Muscle layer of duodenum (tissue), 2 donors: ENCODE results near the gene DNASE2B.

Experiments used
- H3K27ac ChIP-seq: one replicate; pipeline ENCODE4 v1.7.0; 2013; ENCODE audit warnings: mild to moderate bottlenecking, low read length
- H3K27me3 ChIP-seq: one replicate; pipeline ENCODE4 v1.7.0; 2013; ENCODE audit warnings: low read depth, mild to moderate bottlenecking, control low read depth, low read length
- H3K36me3 ChIP-seq, 2 donors: one replicate each; pipeline ENCODE4 v1.7.0; 2013; ENCODE audit warnings: low read length in 2 of 2, control low read depth in 1 of 2, mild to moderate bottlenecking in 1 of 2; ENCODE audit not compliant: insufficient read depth in 2 of 2, control insufficient read depth in 1 of 2
- H3K4me1 ChIP-seq, 2 donors: one replicate each; pipeline ENCODE4 v1.7.0; 2013; ENCODE audit warnings: low read length in 2 of 2, mild to moderate bottlenecking in 2 of 2, control low read depth in 1 of 2, moderate library complexity in 1 of 2; ENCODE audit not compliant: insufficient read depth in 2 of 2, control insufficient read depth in 1 of 2
- H3K4me3 ChIP-seq, 2 donors: one replicate each; pipeline ENCODE4 v1.7.0; 2013; ENCODE audit warnings: low read length in 2 of 2, low read depth in 1 of 2, mild to moderate bottlenecking in 1 of 2
- H3K9me3 ChIP-seq, 2 donors: one replicate each; pipeline ENCODE4 v1.7.0; 2013; ENCODE audit warnings: low read length in 2 of 2, control low read depth in 1 of 2, mild to moderate bottlenecking in 1 of 2; ENCODE audit not compliant: control insufficient read depth in 1 of 2
- donor health status: healthy.

The DNASE2B gene

DNA sequence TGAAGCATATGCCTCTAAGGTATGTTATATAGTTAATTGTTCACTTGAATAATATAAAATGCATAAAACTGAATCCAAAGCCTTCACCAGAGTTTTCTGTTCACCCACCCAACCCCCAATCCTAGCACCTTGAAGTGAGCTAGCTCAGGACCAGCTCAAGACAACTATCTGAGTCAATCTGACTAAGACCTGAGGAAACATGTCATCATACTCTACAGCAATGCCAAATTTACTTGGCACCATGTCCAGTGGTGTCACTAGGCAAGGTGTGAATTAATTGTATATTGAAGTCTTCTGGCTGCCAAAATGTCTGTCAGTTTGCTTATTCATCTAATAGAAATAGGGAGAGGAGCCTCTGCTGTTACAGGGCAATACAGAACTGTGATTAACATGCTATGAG, 3.8 kb downstream of the DNASE2B start:
- Histone ChIP-seq H3K4me3 (no peak overlapping the region), H3K4me1 (no peaks in the 10 kb centered on the region), H3K27ac (no peak overlapping the region), H3K9me3 (no peaks in the 10 kb centered on the region), H3K36me3 (no peaks in the 10 kb centered on the region), H3K27me3 (no peaks in the 10 kb centered on the region)

DNA sequence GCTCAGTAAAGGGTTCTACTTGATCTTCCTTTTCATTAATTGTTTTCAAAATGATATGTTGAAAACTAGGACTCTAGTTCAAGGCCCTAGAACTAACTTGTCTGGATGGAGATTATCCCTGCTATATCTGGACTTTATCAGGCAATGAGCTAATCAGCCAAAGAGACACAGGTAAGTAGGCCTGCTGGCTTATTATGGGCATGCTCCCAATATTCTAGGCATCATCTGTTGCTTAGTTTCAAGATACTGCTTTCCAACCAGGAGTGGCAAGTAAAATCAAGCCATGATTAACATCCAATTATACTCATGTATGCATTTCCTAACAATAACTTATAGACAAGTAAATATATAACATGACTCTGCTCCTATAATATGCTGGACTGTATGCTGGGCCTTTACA, 4.2 kb downstream of the DNASE2B start:
- no peak overlapping the region for H3K4me3 ChIP-seq
- H3K36me3 ChIP-seq = no peaks in the 10 kb centered on the region
- H3K4me1 ChIP-seq = no peaks in the 10 kb centered on the region
- no peaks in the 10 kb centered on the region for H3K27me3 ChIP-seq
- no peak overlapping the region for H3K27ac ChIP-seq
- no peaks in the 10 kb centered on the region for H3K9me3 ChIP-seq

DNA sequence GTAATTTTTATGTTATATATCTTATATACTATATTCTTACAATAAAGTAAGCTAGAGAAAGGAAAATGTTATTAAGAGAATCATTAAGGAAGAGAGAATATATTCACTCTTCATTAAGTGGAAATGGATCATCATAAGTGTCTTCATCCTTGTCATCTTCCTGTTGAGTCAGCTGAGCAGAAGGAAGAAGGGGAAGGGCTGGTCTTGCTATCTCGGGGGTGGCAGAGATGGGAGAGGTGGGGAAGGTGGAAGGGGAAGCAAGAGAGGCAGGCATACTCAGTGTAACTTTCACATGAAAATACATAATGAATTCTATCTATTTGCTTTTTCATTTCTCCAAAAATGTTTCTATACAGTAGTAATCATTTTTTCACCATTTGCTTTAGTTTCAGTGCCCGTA, 5.1 kb downstream of the DNASE2B start:
- Histone ChIP-seq H3K27ac (no peak overlapping the region), H3K4me3 (no peak overlapping the region), H3K4me1 (no peaks in the 10 kb centered on the region), H3K9me3 (no peaks in the 10 kb centered on the region), H3K27me3 (no peaks in the 10 kb centered on the region), H3K36me3 (no peaks in the 10 kb centered on the region)

DNA sequence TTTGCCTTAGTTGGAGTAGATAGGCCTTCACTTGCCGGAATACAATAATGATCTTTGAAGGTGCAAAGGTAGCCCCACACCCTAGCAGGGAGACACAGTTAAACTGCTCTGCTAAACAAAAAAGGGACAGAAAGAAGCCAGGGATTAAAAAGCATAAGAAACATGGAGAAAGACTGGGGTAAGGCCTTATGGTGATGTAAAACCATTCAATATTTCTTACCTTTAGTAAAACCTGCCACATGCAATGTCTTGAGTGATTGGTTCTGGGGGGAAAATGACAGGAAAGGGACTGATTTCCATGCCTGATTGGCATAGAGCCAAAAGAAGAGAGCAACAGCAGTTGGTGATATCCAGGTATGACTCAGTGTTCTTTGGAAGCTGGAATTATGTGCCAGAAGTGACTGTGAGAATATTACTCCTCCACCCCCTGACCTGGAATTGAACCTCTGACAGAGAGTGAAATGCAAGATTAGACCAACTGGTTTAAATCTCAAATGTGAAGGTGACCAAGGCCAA, 8.1 kb downstream of the DNASE2B start:
- H3K4me1 ChIP-seq = no peaks in the 10 kb centered on the region
- H3K36me3 ChIP-seq = no peaks in the 10 kb centered on the region
- peak overlapping the region; percentile 26 for H3K27ac ChIP-seq
- no peak overlapping the region for H3K4me3 ChIP-seq
- H3K27me3 ChIP-seq = no peaks in the 10 kb centered on the region
- no peaks in the 10 kb centered on the region for H3K9me3 ChIP-seq

DNA sequence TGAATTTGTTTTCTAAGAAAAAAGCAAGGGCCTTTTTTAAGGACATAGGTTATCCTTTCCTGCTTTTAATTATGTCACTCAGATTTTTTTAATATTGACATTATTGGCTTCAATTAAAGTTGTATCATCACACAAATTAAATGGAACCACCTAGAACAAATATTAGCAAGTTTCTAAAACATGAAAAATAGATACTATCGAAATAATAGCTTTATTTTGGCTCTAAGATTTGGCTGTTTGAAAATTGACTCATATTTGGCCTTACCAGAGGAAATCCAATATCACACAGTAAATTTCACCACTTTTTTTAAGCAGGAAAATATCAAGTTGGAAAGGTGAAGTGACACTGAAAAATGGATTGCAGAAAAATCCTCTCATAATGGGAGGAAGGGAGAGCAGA, 9.2 kb downstream of the DNASE2B start:
- H3K4me3 ChIP-seq = no peak overlapping the region
- H3K27me3 ChIP-seq = no peaks in the 10 kb centered on the region
- no peak overlapping the region for H3K27ac ChIP-seq
- H3K4me1 ChIP-seq = no peaks in the 10 kb centered on the region
- H3K9me3 ChIP-seq = no peaks in the 10 kb centered on the region
- no peaks in the 10 kb centered on the region for H3K36me3 ChIP-seq

DNA sequence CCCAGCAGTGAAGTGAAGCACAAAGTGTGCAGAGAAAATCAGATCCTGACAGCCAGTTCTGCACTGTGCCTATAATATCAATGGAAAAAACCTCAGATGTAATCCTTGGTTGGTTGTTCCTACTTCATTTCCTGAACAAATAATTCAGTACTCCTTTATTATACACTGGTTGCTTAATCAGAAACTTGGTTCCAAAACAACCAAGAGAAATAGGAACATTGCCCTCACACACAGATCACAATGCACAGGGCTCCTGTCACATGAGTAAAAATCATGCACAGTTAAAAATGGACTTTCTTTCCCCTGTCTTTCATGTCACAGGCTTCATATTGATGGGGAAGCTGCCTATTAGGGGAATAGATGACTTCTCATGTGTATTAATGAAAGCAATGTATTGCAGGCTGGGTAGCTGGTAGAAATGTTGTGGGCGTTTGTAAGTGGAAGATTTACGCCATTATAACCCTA, 9.7 kb downstream of the DNASE2B start:
- Histone ChIP-seq H3K9me3 (no peaks in the 10 kb centered on the region), H3K27me3 (no peaks in the 10 kb centered on the region), H3K36me3 (no peaks in the 10 kb centered on the region), H3K4me1 (no peaks in the 10 kb centered on the region), H3K27ac (no peak overlapping the region), H3K4me3 (no peak overlapping the region)

DNA sequence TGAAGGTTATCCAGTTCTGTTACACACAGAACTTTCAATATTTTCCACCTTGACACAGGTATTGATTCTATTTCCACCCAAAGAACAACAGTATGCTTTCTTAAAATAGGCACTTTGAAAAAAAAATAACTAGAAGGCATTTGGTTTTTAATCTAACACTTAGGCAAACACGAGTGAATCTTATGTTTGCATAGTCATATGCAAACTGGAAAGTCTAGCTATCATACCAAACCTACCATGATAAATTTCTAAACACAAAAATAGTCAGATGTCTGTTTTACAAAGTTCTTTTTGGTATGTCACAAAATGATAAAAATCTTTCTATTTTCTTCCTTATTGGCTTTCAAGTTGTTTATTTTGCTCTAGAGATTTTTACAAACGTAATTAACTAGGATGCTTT, 11.6 kb downstream of the DNASE2B start:
- H3K4me3 ChIP-seq = no peak overlapping the region
- no peaks in the 10 kb centered on the region for H3K36me3 ChIP-seq
- no peaks in the 10 kb centered on the region for H3K27me3 ChIP-seq
- no peaks in the 10 kb centered on the region for H3K4me1 ChIP-seq
- no peaks in the 10 kb centered on the region for H3K9me3 ChIP-seq
- H3K27ac ChIP-seq = no peak overlapping the region

DNA sequence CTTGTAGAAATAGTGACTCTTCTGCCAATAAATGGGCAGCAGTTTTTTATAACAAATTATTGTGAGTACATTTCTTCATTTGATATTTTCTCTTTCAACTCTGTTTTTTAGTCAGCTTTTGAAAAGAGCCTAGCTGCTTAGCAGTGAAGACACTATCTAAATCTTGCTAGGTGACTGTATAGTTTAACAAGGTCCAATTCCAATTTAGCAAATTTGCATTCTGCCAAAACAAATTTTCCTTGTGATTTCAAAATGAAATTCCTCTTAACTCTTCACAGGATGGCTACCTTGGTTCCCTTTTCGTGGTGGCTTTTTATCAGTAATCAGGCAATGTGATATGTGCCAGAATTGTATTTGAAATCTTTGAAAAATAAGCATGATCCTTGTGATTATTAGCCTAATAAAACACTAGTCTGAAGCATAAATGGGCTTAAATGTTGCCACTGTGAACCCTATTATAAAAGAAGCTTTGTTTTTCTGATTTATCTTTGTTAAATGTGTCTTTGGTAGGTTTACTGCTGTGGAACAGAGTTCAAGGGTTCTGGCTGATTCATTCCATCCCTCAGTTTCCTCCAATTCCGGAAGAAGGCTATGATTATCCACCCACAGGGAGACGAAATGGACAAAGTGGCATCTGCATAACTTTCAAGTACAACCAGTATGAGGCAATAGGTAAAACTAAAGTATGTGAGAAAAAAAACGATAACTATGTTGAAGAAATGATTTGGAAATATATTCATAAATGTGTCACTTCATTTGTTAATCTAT, 12.2 kb downstream of the DNASE2B start:
- H3K4me3 ChIP-seq = no peak overlapping the region
- H3K9me3 ChIP-seq = no peaks in the 10 kb centered on the region
- no peaks in the 10 kb centered on the region for H3K4me1 ChIP-seq
- no peaks in the 10 kb centered on the region for H3K36me3 ChIP-seq
- H3K27me3 ChIP-seq = no peaks in the 10 kb centered on the region
- H3K27ac ChIP-seq = no peak overlapping the region

DNA sequence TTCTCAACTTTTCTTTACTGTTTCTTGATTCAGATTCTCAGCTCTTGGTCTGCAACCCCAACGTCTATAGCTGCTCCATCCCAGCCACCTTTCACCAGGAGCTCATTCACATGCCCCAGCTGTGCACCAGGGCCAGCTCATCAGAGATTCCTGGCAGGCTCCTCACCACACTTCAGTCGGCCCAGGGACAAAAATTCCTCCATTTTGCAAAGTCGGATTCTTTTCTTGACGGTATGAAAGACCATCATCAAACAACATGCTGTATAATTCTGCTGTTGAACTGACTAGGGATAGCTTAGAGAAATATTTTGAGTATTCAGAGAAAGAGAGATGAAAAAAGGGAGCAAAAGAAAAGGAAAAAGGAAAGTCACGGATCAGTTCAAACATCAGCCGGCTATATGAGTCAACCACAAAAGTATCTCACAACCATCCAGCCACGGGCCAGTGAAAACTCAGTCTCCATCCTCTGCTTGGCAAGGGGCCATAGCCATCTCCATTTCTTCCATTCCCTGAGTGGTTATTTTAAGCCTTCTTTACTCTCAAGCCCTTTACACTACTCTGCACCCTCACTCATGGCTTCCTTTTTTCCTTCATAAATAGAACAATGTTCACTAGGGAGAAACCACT, 14.1 kb downstream of the DNASE2B start:
- H3K27ac ChIP-seq = no peak overlapping the region
- H3K36me3 ChIP-seq = no peaks in the 10 kb centered on the region
- no peak overlapping the region for H3K4me3 ChIP-seq
- no peaks in the 10 kb centered on the region for H3K4me1 ChIP-seq
- H3K9me3 ChIP-seq = no peaks in the 10 kb centered on the region
- H3K27me3 ChIP-seq = no peaks in the 10 kb centered on the region

DNA sequence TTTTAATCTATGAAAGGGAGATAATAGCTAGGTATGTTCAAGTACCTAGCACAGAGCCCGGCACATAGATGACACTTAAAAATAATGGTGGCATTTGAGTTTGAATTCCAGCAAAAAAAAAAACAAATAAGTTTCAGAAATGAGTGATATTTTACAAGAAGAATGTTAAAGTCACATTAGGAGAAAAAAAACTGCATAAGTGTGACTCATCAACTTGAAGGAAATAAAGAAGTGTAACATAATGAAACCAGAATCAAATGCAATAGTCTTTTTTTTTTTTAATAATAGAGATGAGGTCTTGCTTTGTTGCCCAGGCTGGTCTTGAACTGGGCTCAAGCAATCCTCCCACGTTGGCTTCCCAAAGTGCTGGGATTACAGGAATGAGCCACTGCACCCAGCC, 17.1 kb downstream of the DNASE2B start:
- Histone ChIP-seq H3K4me1 (no peaks in the 10 kb centered on the region), H3K9me3 (no peaks in the 10 kb centered on the region), H3K36me3 (no peaks in the 10 kb centered on the region), H3K27me3 (no peaks in the 10 kb centered on the region), H3K4me3 (no peak overlapping the region), H3K27ac (no peak overlapping the region)

DNA sequence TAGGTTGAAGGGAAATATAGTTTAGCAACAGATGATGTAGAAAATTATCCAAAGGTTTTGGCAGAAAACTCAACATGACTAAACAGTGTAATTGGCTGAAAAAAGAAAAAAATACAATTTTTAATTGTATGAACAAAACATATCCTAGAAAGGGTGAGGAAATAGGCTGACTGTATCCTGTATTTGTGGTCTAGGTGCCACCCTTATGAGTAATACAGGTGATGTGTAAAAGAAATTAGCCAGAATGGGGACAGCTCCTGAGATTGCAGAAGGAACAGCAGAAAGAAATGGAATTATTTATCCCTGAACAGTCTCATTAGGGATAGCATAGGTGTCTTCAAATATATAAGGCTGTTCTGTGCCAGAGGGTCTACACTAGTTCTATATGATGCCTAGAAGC, 24.6 kb downstream of the DNASE2B start:
- H3K27ac ChIP-seq = no peak overlapping the region
- no peaks in the 10 kb centered on the region for H3K9me3 ChIP-seq
- H3K27me3 ChIP-seq = no peaks in the 10 kb centered on the region
- no peaks in the 10 kb centered on the region for H3K36me3 ChIP-seq
- no peak overlapping the region for H3K4me3 ChIP-seq
- H3K4me1 ChIP-seq = no peaks in the 10 kb centered on the region
